Measurements from ENCODE around the gene VCL. TPM values are rescaled to one million over a fixed set of nuclear protein-coding genes. Genes with fewer than 3 reads are reported as not detected.
A peak's percentile ranks its signal among the peaks of the same experiment; 100 is the strongest.
"Not testable (repeated sequence)": the region's sequence is repeated elsewhere in the genome, so short reads cannot be mapped to it uniquely, and the experiment has no call there.

Gene VCL
- polyA plus RNA-seq, 1 of the 3 experiments (the other 2 are of a cell fraction), result 147 TPM

DNA sequence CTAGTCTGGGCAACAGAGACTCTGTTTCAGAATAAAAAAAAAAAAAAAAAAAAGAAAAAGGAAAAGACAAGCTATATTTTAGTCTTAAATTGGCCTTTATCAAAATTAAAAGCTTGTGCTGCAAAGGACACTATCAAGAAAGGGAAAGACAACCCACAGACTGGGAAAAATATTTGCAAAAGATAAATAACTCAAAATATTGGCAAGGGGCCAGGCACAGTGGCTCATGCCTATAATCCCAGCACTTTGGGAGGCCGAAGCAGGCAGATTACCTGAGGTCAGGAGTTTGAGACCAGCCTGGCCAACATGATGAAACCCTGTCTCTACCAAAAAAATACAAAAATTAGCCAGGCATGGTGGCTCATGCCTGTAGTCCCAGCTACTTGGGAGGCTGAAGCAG lies 34.3 kb downstream of the VCL start:
- CTCF ChIA-PET, result interaction anchor here (1.2 kb wide), 1 partner anchor 146 kb away, joined by 3 read pairs; no protein-coding TSS in a partner anchor
- H2AFZ ChIP-seq (ENCODE audit: low read depth); H3K4me2 ChIP-seq; H3K27me3 ChIP-seq (ENCODE audit: insufficient read depth); H3K9ac ChIP-seq; H3K9me2 ChIP-seq; DNase-seq; H3K27ac ChIP-seq (ENCODE audit: low read depth in 2 of 2, low read length in 1 of 2); H3K9me3 ChIP-seq; H3K4me3 ChIP-seq (ENCODE audit: low read depth in 2 of 2, low read length in 1 of 2); POLR2A ChIA-PET: not testable (repeated sequence)
- 92% methylated on average over 1 of the region's 1 CpG for WGBS (ENCODE audit: low lambda C conversion rate)
- Histone ChIP-seq H4K20me1 (ENCODE audit: insufficient read depth) (peaks cover 90% of the 10 kb centered on the region), H3K79me2 (ENCODE audit: insufficient read depth) (peaks cover 100% of the 10 kb centered on the region), H3K36me3 (replicated peaks in 1 of 2; ENCODE audit: control insufficient read depth in 1 of 2, insufficient read depth in 2 of 2, low read length in 1 of 2) (peaks cover 3 to 34% of the 10 kb centered on the region in 2 experiments), H3K4me1 (ENCODE audit: control insufficient read depth in 1 of 2, insufficient read depth in 2 of 2, low read depth in 1 of 2, low read length in 1 of 2) (peaks cover 0 to 44% of the 10 kb centered on the region in 2 experiments; a peak in 2 of 4 replicates), H3F3A (replicated peaks; ENCODE audit: insufficient read depth) (peaks cover 41% of the 10 kb centered on the region)
- TF ChIP-seq NFIC (IDR thresholded peaks at IDR 0.05; ENCODE audit: borderline replicate concordance), result peak; percentile 21; the same call in 1 of the 2 replicates

DNA sequence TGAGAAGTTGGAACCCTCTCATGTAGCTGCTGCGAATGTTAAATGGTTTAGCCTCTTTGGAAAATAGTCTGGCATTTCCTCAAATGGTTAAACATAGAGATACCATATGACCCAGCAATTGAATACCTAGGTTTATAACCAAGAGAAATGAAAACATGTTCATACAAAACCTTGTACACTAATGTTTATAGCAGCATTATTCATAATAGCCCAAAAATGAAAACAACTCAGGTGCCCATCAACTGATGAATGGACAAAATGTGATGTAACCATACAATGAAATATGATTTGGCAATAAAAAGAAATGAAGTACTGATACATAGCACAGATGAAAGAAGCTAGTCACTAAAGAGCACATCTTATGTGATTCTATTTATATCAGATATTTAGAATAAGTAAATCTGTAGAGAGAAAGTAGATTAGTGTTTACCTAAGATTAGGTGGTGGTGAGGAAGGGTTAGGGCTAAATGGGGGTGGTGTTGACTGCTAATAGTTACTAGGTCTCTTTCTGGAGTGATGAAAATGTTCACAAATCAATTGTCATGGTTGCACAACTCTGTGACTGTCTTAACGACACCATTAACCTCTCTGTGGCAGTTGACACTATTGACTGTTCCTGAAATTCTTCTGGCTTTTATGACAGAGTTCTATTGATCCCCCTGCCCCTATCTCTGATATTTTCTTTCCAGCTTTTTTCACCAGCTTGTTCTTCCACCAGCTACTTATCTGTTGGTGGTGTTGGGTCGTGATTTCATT lies 35.2 kb downstream of the VCL start:
- POLR2A ChIA-PET, result no interaction called here
- TF ChIP-seq ELF1 (IDR thresholded peaks at IDR 0.05) (no peak), JUND (IDR thresholded peaks at IDR 0.05) (no peak), EZH2phosphoT487 (IDR thresholded peaks at IDR 0.05; ENCODE audit: borderline replicate concordance, low read depth) (no peak), RFX5 (IDR thresholded peaks at IDR 0.05; ENCODE audit: low read length) (no peak), MEF2A (IDR thresholded peaks at IDR 0.05; ENCODE audit: borderline replicate concordance, low read depth) (no peak), FOSL2 (IDR thresholded peaks at IDR 0.05; ENCODE audit: borderline replicate concordance, low read depth) (no peak), EP300 (IDR thresholded peaks at IDR 0.05; ENCODE audit: borderline replicate concordance in 1 of 2, low read depth in 1 of 2, low read length in 1 of 2) (no peak), NFIC (IDR thresholded peaks at IDR 0.05; ENCODE audit: borderline replicate concordance) (no peak), RXRA (IDR thresholded peaks at IDR 0.05; ENCODE audit: borderline replicate concordance, low read depth) (no peak), TEAD4 (IDR thresholded peaks at IDR 0.05; ENCODE audit: borderline replicate concordance, insufficient read depth) (no peak)
- Histone ChIP-seq H3K27ac (ENCODE audit: low read depth in 2 of 2, low read length in 1 of 2) (no peak overlapping the region), H4K20me1 (ENCODE audit: insufficient read depth) (peaks cover 81% of the 10 kb centered on the region), H3K4me2 (no peak overlapping the region), H3K27me3 (ENCODE audit: insufficient read depth) (no peaks in the 10 kb centered on the region), H3K79me2 (ENCODE audit: insufficient read depth) (peaks cover 100% of the 10 kb centered on the region), H3K9me2 (no peaks in the 10 kb centered on the region), H3K9me3 (no peaks in the 10 kb centered on the region), H2AFZ (ENCODE audit: low read depth) (no peak overlapping the region), H3F3A (replicated peaks; ENCODE audit: insufficient read depth) (peaks cover 38% of the 10 kb centered on the region), H3K4me3 (ENCODE audit: low read depth in 2 of 2, low read length in 1 of 2) (no peak overlapping the region), H3K4me1 (ENCODE audit: control insufficient read depth in 1 of 2, insufficient read depth in 2 of 2, low read depth in 1 of 2, low read length in 1 of 2) (peaks cover 0 to 41% of the 10 kb centered on the region in 2 experiments; a peak in 2 of 4 replicates), H3K36me3 (replicated peaks in 1 of 2; ENCODE audit: control insufficient read depth in 1 of 2, insufficient read depth in 2 of 2, low read length in 1 of 2) (peaks cover 3 to 38% of the 10 kb centered on the region in 2 experiments), H3K9ac (no peak overlapping the region)
- DNase-seq, result no peak
- CTCF ChIA-PET, result interaction anchor here (0.7 to 1.4 kb wide), 3 partner anchors 10 to 146 kb away, joined by 3 to 4 read pairs (median 4); no protein-coding TSS in a partner anchor
- 97% methylated on average over 3 of the region's 3 CpGs for WGBS (ENCODE audit: low lambda C conversion rate)

DNA sequence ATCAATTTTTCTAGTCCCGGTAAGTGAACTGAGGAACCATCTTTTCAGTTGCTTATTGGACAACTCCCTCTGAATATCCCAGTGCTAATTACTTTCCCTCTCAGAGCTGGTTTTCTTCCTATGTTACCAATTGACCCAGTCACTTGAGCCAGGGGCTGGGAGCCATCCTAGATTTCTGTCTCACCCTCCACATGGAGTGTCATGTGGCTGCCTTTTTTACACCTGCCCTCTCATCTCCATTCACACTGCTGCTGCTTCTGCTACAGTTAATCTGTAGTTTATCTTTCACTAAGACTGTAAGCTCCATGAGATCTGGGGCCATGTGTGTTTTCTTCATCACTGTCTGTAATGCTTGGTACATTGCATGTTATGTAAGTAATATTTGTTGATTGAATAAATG lies 35.8 kb downstream of the VCL start:
- H3K36me3 ChIP-seq (replicated peaks in 1 of 2; ENCODE audit: control insufficient read depth in 1 of 2, insufficient read depth in 2 of 2, low read length in 1 of 2), result peaks cover 3 to 32% of the 10 kb centered on the region in 2 experiments
- H4K20me1 ChIP-seq (ENCODE audit: insufficient read depth), result peaks cover 75% of the 10 kb centered on the region
- H3K79me2 ChIP-seq (ENCODE audit: insufficient read depth), result peaks cover 100% of the 10 kb centered on the region
- TF ChIP-seq USF2 (IDR thresholded peaks at IDR 0.05; ENCODE audit: borderline replicate concordance, low read depth, low read length), result no peak
- TF ChIP-seq MXI1 (IDR thresholded peaks at IDR 0.05; ENCODE audit: low read depth, low read length), result no peak
- no peak for TF ChIP-seq RCOR1 (IDR thresholded peaks at IDR 0.05; ENCODE audit: low read length)
- TF ChIP-seq FOXM1 (IDR thresholded peaks at IDR 0.05; ENCODE audit: low read depth), result no peak
- 100% methylated on average over 1 of the region's 1 CpG for WGBS (ENCODE audit: low lambda C conversion rate)
- peaks cover 0 to 41% of the 10 kb centered on the region in 2 experiments; a peak in 2 of 4 replicates for H3K4me1 ChIP-seq (ENCODE audit: control insufficient read depth in 1 of 2, insufficient read depth in 2 of 2, low read depth in 1 of 2, low read length in 1 of 2)
- no peak overlapping the region for H3K4me2 ChIP-seq
- H3K4me3 ChIP-seq (ENCODE audit: low read depth in 2 of 2, low read length in 1 of 2), result no peak overlapping the region
- peaks cover 40% of the 10 kb centered on the region for H3F3A ChIP-seq (replicated peaks; ENCODE audit: insufficient read depth)
- no peak for DNase-seq
- H3K27me3 ChIP-seq (ENCODE audit: insufficient read depth), result no peaks in the 10 kb centered on the region
- H3K27ac ChIP-seq (ENCODE audit: low read depth in 2 of 2, low read length in 1 of 2), result no peak overlapping the region
- no peaks in the 10 kb centered on the region for H3K9me3 ChIP-seq
- H2AFZ ChIP-seq (ENCODE audit: low read depth), result no peak overlapping the region
- ChIA-PET POLR2A (no interaction called here), CTCF (interaction anchor here (0.7 to 1.4 kb wide), 4 partner anchors 8 to 147 kb away, joined by 3 to 4 read pairs (median 4); no protein-coding TSS in a partner anchor)
- no peaks in the 10 kb centered on the region for H3K9me2 ChIP-seq
- H3K9ac ChIP-seq, result no peak overlapping the region

Data from SK-N-SH (cell line).